Activated effector memory CD4-positive, alpha-beta T cell treated with anti-CD3 and anti-CD28 coated beads, Interleukin-2, amount 50 U/mL, for 16 hours (primary cell): ENCODE results near the gene ERBB4.

Experiments used
- DNase-seq: peaks from one replicate; pipeline ENCODE4 v3.0.0-alpha.2; 2020

Gene ERBB4

GRCh38 chr2:212359425-212360067 lies 179.1 kb downstream of the ERBB4 start:
- DNase-seq, result no peak

GRCh38 chr2:212357606-212358005 lies 181.0 kb downstream of the ERBB4 start:
- DNase-seq, result no peak

GRCh38 chr2:212354382-212354781 lies 184.2 kb downstream of the ERBB4 start:
- no peak for DNase-seq

GRCh38 chr2:212348501-212348900 lies 190.1 kb downstream of the ERBB4 start:
- DNase-seq, result no peak

- DNase-seq, result no peak
Measured at GRCh38 chr2:212346865-212347264, 191.7 kb downstream of the ERBB4 start.

- DNase-seq, result no peak
Measured at GRCh38 chr2:212345966-212346365, 192.6 kb downstream of the ERBB4 start.

- no peak for DNase-seq
Measured at GRCh38 chr2:212344131-212344530, 194.5 kb downstream of the ERBB4 start.

- DNase-seq, result no peak
Measured at GRCh38 chr2:212343167-212343566, 195.4 kb downstream of the ERBB4 start.

GRCh38 chr2:212337486-212338343 lies 200.9 kb downstream of the ERBB4 start:
- DNase-seq, result no peak

- DNase-seq, result no peak
Measured at GRCh38 chr2:212337036-212337435, 201.6 kb downstream of the ERBB4 start.

- no peak for DNase-seq
Measured at GRCh38 chr2:212330263-212330662, 208.3 kb downstream of the ERBB4 start.

GRCh38 chr2:212328712-212329496 lies 209.7 kb downstream of the ERBB4 start:
- DNase-seq, result no peak

GRCh38 chr2:212328136-212328535 lies 210.5 kb downstream of the ERBB4 start:
- DNase-seq, result no peak

GRCh38 chr2:212327171-212327809 lies 211.3 kb downstream of the ERBB4 start:
- DNase-seq, result no peak

- no peak for DNase-seq
Measured at GRCh38 chr2:212318636-212319035, 220.0 kb downstream of the ERBB4 start.

- no peak for DNase-seq
Measured at GRCh38 chr2:212314680-212315079, 223.9 kb downstream of the ERBB4 start.

- DNase-seq, result no peak
Measured at GRCh38 chr2:212311807-212312404, 226.7 kb downstream of the ERBB4 start.

GRCh38 chr2:212299943-212300342 lies 238.7 kb downstream of the ERBB4 start:
- DNase-seq, result no peak

- DNase-seq, result no peak
Measured at GRCh38 chr2:212299333-212299732, 239.3 kb downstream of the ERBB4 start.

GRCh38 chr2:212295571-212295970 lies 243.0 kb downstream of the ERBB4 start:
- no peak for DNase-seq

GRCh38 chr2:212294816-212295215 lies 243.8 kb downstream of the ERBB4 start:
- DNase-seq, result no peak

GRCh38 chr2:212289301-212289700 lies 249.3 kb downstream of the ERBB4 start:
- DNase-seq, result no peak

- no peak for DNase-seq
Measured at GRCh38 chr2:212288308-212288707, 250.3 kb downstream of the ERBB4 start.
